Ectodermal cell (in vitro differentiated cells): ENCODE measurements around the gene CEACAM19.

Source experiments
- H3K27ac ChIP-seq: 2 replicates; pipeline ENCODE4 v1.7.0; 2013; ENCODE audit warnings: mild to moderate bottlenecking, low read depth, low read length; ENCODE audit not compliant: insufficient read depth, poor library complexity, severe bottlenecking
- H3K27me3 ChIP-seq: 2 replicates; pipeline ENCODE4 v1.7.0; 2013; ENCODE audit warnings: mild to moderate bottlenecking, low read length; ENCODE audit not compliant: insufficient read depth, control insufficient read depth, poor library complexity, severe bottlenecking
- H3K36me3 ChIP-seq: one replicate; pipeline ENCODE4 v1.7.0; 2013; ENCODE audit warnings: low read length; ENCODE audit not compliant: control insufficient read depth, insufficient read depth
- H3K4me1 ChIP-seq: one replicate; pipeline ENCODE4 v1.7.0; 2013; ENCODE audit warnings: low read length; ENCODE audit not compliant: control insufficient read depth, insufficient read depth
- H3K4me3 ChIP-seq: 2 replicates; pipeline ENCODE4 v1.7.0; 2013; ENCODE audit warnings: low read depth, low read length, control low read depth; ENCODE audit not compliant: insufficient read depth
- H3K9me3 ChIP-seq: 2 replicates; pipeline ENCODE4 v1.7.0; 2013; ENCODE audit warnings: mild to moderate bottlenecking, low read length, moderate library complexity; ENCODE audit not compliant: control insufficient read depth
- WGBS, 2 experiments: methylation state at CpG; one replicate each; pipeline ENCODE4 v1.1.7; 2013; ENCODE audit warnings: missing lambda C conversion rate in 2 of 2; 5-methylcytosine and 5-hydroxymethylcytosine counted together

The CEACAM19 gene

DNA sequence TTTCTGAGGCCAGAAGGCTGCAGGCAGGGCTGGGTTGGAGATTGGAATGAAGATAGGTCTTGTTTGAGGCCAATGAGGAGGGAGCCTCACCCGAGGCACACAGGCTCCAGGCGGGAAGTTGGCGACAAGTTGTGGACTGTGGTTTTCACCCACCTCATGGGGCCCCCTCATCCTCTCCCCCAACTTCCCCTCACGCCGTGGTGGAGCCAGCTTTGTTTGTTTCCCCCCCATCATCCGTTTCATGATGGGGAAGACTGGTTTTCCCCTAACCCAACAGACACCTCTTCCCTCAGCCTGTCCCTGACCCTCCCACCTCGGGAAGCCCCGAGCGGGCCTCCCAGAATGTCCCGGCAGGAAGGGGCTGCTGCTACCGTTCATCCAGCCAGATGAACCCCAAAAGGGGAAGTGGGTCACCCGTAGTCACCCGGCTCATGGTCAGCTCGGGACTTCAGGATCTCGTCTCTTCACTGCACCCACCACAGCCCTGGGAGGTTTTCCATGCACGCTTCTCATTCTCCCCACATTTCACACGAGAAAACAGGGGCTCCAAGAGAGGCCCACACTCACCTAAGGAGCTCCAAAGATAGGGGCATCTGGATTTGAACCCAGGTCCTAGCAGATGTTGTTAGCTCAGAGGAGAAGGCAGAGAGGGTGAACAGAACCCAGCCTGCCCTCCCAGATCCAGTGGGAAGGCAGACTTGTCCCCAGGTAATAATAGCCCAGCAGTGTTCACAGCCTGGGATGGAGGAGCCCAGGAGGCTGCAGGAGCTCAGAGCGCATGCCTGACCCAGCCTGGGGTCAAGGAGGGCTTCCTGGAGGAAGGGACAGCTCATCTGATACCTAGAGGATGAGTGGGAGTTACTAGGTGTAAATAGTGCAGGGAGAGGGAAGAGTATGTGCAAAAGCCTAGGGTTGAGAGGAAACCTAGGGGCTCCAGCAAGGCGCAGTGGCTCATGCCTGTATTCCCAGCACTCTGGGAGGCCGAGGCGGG is 51.1 kb downstream of the CEACAM19 start:
- H3K36me3 ChIP-seq = no peaks in the 10 kb centered on the region
- H3K27me3 ChIP-seq = no peaks in the 10 kb centered on the region
- no peaks in the 10 kb centered on the region for H3K9me3 ChIP-seq
- no peak overlapping the region for H3K4me3 ChIP-seq
- H3K4me1 ChIP-seq = peaks cover 7% of the 10 kb centered on the region
- no peak overlapping the region for H3K27ac ChIP-seq
- 84 to 85% methylated on average over 21 of the region's 21 CpGs for WGBS, 2 experiments

DNA sequence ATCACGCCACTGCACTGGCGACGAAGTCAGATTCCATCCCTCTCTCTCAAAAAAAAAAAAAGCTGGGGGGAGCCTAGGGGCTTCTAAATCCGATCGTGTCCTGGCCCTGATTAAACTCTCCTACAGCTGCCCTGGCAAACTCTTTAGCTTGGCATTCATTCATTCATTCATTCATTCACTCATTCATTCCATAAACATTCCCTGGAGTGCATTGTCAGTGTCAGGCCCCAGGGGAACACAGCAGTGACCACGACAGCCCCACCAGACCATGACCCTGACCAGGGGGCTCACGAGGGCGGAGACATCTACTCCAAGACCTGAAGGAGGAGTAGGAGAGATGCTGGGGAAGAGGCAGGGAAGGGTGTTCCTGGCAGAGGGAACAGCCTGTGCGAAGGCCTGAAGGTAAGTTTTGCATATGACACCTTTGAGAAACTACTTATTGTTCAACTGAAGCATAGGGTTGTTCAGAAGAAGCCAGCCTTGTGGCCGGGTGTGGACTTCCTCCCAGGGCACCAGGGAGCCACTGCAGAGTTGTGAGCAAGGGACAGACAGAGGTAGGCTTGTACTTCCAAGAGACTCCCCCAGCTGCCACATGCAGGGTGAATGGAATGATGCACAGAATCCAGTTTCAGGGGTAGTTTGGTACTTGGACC is 52.1 kb downstream of the CEACAM19 start:
- Histone ChIP-seq H3K9me3 (no peaks in the 10 kb centered on the region), H3K27me3 (no peaks in the 10 kb centered on the region), H3K4me3 (no peak overlapping the region), H3K36me3 (no peaks in the 10 kb centered on the region), H3K4me1 (peaks cover 5% of the 10 kb centered on the region), H3K27ac (no peak overlapping the region)
- 84 to 85% methylated on average over 10 of the region's 10 CpGs for WGBS, 2 experiments

DNA sequence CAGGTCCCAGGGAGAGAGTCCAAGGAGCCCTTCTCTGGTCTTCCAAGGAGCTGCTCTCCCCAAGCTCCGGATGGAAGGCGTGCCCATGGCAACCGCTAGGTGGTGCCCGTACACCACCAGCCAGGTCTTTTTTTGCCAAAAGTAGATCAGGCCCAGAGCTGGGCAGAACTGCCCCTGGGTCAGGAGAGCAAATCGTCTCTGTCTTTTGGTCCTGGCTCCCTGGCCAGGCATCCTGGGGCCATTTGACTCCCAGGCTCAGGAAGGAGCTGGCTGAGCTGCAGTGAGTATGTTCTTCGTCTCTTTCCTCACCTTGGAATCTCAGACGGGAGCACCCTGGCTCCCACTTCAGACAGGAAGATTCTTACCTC is 52.7 kb downstream of the CEACAM19 start:
- H3K36me3 ChIP-seq = no peaks in the 10 kb centered on the region
- H3K27ac ChIP-seq = no peak overlapping the region
- WGBS, 2 experiments = 20 to 24% methylated on average over 7 of the region's 7 CpGs
- H3K4me3 ChIP-seq = no peak overlapping the region
- no peaks in the 10 kb centered on the region for H3K9me3 ChIP-seq
- no peaks in the 10 kb centered on the region for H3K4me1 ChIP-seq
- no peaks in the 10 kb centered on the region for H3K27me3 ChIP-seq

DNA sequence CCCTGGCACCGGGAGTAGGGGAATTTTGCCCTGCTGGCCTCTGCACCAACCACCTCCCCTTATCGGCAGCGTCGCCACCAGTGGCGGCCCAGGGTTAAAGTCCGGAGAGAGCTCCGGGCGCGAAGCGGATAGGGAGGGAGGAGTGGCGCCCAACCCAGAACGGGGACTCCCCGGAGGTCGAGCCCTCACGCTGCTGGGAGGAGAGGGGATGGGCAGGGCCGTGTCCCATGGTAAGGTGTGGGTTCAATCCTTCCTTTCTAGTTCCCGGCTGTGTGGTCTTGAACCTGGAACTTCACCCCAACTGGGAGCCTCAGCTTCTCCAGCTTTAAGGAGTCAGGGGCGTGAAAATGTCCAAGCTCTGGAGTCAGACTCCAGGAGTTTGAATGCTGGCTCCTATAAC is 54.0 kb downstream of the CEACAM19 start:
- H3K9me3 ChIP-seq = no peaks in the 10 kb centered on the region

DNA sequence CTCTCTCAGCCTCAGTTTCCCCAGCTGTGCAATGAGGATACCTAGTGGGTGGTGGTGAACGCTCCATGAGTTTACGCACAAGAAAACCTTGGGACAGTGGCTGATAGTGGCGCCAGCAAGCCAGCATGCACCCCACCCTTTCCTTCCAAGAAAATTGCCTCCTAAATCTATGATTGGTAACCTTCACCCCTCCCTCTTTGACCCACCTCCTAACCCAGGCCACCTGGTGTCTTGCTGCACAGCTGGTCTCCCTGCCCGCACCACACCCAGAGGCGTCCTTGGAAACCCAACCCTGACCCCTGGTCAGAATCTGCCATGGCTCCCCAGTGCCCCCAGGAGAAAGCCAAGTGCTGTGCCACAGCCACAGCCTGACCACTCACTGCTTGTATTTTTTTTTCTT is 54.4 kb downstream of the CEACAM19 start:
- H3K4me3 ChIP-seq = no peak overlapping the region
- no peaks in the 10 kb centered on the region for H3K9me3 ChIP-seq
- no peak overlapping the region for H3K27ac ChIP-seq
- H3K4me1 ChIP-seq = no peaks in the 10 kb centered on the region
- H3K36me3 ChIP-seq = no peaks in the 10 kb centered on the region
- H3K27me3 ChIP-seq = no peaks in the 10 kb centered on the region
- WGBS, 2 experiments = 91 to 94% methylated on average over 5 of the region's 5 CpGs

More for the DNA sequence above, 54.0 kb downstream of the CEACAM19 start:
- no peak overlapping the region for H3K4me3 ChIP-seq
- H3K36me3 ChIP-seq = no peaks in the 10 kb centered on the region
- H3K4me1 ChIP-seq = no peaks in the 10 kb centered on the region
- no peaks in the 10 kb centered on the region for H3K27me3 ChIP-seq
- no peak overlapping the region for H3K27ac ChIP-seq
- 74 to 77% methylated on average over 18 of the region's 18 CpGs for WGBS, 2 experiments

DNA sequence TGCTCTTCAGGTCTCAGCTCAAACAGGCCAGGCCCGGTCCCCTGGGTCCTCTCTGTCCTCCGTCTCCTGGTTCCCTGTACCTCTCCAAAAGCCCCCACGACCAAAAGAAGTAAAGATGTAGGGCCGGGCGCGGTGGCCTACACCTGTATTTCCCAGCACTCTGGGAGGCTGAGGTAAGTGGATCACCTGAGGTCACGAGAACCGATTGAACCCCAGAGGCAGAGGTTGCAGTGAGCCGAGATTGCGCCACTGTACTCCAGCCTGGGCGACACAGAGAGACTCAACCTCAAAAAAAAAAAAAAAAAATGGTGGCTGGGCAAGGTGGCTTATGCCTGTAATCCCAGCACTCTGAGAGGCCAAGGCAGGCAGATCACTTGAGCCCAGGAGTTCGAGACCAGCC is 55.2 kb downstream of the CEACAM19 start:
- H3K36me3 ChIP-seq = no peaks in the 10 kb centered on the region
- H3K4me3 ChIP-seq = no peak overlapping the region
- WGBS, 2 experiments = 90 to 91% methylated on average over 12 of the region's 12 CpGs
- no peaks in the 10 kb centered on the region for H3K9me3 ChIP-seq
- H3K27ac ChIP-seq = no peak overlapping the region
- H3K27me3 ChIP-seq = no peaks in the 10 kb centered on the region
- no peaks in the 10 kb centered on the region for H3K4me1 ChIP-seq

DNA sequence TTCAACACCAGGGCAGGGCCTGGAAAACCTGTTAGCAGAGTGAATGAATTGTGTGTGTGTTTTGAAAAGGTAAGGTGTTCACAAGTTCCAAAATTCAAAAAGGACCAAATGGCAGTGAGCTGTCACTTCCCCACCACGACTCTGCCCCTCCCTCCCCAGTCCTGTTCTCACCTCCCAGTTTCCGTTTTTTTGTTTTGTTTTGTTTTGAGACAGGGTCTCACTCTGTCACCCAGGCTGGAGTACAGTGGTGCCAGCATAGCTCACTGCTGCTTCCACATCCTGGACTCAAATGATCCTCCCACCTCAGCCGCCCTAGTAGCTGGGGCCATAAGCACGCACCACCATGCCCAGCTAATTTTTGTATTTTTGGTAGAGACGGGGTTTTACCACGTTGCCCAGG is 56.9 kb downstream of the CEACAM19 start:
- Histone ChIP-seq H3K4me1 (no peaks in the 10 kb centered on the region), H3K27me3 (no peaks in the 10 kb centered on the region), H3K27ac (no peak overlapping the region), H3K4me3 (no peak overlapping the region), H3K36me3 (no peaks in the 10 kb centered on the region), H3K9me3 (no peaks in the 10 kb centered on the region)
- 78 to 83% methylated on average over 6 of the region's 6 CpGs for WGBS, 2 experiments

DNA sequence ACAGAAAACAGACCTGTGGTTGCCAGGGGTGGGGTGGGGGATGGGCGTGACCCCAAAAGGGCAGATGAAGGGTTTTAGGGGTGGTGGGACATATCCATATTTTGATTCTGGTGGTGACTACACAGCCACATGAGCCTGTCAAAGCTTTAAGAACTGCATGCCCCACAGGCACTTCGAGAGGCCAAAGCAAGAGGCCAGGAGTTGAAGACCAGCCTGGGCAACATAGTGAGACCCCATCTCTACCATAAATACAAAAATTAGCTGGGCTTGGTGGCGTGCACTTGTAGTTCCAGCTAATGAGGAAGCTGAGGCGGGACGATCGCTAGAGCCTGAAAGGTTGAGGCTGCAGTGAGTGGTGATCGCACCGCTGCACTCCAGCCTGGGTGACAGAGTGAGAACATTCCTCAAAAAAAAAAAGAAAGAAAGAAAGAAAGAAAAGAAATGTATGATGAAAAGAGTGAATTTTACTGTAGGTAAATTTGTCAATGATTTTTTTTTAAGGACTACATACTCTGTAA is 58.3 kb downstream of the CEACAM19 start:
- Histone ChIP-seq H3K27me3 (no peaks in the 10 kb centered on the region), H3K27ac (no peak overlapping the region), H3K4me1 (no peaks in the 10 kb centered on the region), H3K36me3 (no peaks in the 10 kb centered on the region), H3K4me3 (no peak overlapping the region), H3K9me3 (no peaks in the 10 kb centered on the region)
- 94% methylated on average over 8 of the region's 8 CpGs for WGBS, 2 experiments

DNA sequence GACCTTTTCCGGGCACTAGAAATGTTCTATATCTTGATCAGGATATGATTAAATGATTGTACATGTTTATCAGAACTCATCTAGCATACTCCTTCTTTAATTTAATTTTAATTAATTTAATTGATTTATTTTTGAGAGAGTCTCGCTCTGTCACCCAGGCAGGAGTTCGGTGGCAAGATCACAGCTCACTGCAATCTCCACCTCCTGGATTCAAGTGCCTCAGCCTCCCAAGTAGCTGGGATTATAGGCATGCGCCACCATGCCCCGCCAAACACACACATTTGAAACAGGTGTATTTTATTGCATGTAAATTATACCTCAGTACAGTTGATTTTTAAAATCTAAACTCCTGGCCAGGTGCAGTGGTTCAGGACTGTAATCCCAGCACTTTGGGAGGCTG is 59.8 kb downstream of the CEACAM19 start:
- 85 to 97% methylated on average over 5 of the region's 5 CpGs for WGBS, 2 experiments
- no peaks in the 10 kb centered on the region for H3K27me3 ChIP-seq
- no peaks in the 10 kb centered on the region for H3K9me3 ChIP-seq
- no peaks in the 10 kb centered on the region for H3K36me3 ChIP-seq
- no peak overlapping the region for H3K27ac ChIP-seq
- H3K4me1 ChIP-seq = no peaks in the 10 kb centered on the region
- H3K4me3 ChIP-seq = no peak overlapping the region

DNA sequence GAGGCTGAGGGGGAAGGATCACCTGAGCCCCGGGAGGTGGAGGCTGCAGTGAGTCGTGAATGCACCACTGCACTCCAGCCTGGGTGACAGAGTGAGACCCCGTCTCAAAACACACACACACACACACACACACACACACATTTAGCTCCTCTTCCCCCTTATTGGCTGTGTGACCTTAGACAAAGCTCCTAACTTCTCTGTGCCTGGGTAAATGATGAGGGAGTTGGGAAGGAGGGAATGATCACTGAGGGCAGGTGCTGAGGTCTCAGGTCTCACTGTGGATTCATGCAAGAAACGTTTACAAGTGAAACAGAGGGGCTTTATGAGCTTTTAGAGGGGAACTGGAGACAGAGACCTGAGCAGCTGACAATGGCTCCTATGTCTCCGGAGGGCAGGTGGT is 60.3 kb downstream of the CEACAM19 start:
- no peaks in the 10 kb centered on the region for H3K9me3 ChIP-seq
- 81% methylated on average over 5 of the region's 5 CpGs for WGBS, 2 experiments
- H3K27ac ChIP-seq = no peak overlapping the region
- H3K27me3 ChIP-seq = no peaks in the 10 kb centered on the region
- no peak overlapping the region for H3K4me3 ChIP-seq
- H3K4me1 ChIP-seq = no peaks in the 10 kb centered on the region
- H3K36me3 ChIP-seq = no peaks in the 10 kb centered on the region
